K562 (cell line): ENCODE results near the gene RBM17. TPM values are rescaled to one million over a fixed set of nuclear protein-coding genes. Genes with fewer than 3 reads are reported as not detected.

Experiments used
- BMI1 ChIP-seq: fragments of 150-350 bp; IDR thresholded peaks from 2 replicates; pipeline ENCODE4 v1.6.1; 2014; ENCODE audit warnings: low read length
- CHD2 ChIP-seq: IDR thresholded peaks from 2 replicates; pipeline ENCODE4 v1.6.1; 2011; ENCODE audit warnings: low read depth, low read length
- DDX20 ChIP-seq: fragments of 450-650 bp; IDR thresholded peaks from 2 replicates; pipeline ENCODE4 v1.6.1; 2016; ENCODE audit warnings: missing genetic modification characterization, low read depth, mild to moderate bottlenecking, missing compliant biosample characterization, moderate library complexity
- ILF3 ChIP-seq: fragments of 450-650 bp; IDR thresholded peaks from 2 replicates; pipeline ENCODE4 v1.6.1; 2018; ENCODE audit warnings: antibody characterized with exemption, mild to moderate bottlenecking, moderate library complexity, borderline replicate concordance
- KDM5B ChIP-seq: fragments of 200-600 bp; sonication (generic); IDR thresholded peaks from 2 replicates; pipeline ENCODE4 v1.6.1; 2012; ENCODE audit warnings: low read depth, mild to moderate bottlenecking, moderate library complexity, low read length, control low read depth, inconsistent platforms; ENCODE audit not compliant: insufficient replicate concordance
- MAFK ChIP-seq: IDR thresholded peaks from 2 replicates; pipeline ENCODE4 v1.6.1; 2011; ENCODE audit warnings: low read length, improper control_type of control experiment
- MTA3 ChIP-seq: fragments of 450-650 bp; formaldehyde crosslinking; IDR thresholded peaks from 2 replicates; pipeline ENCODE4 v1.6.1; 2017; ENCODE audit warnings: mild to moderate bottlenecking, borderline replicate concordance
- MYNN ChIP-seq, 2 experiments: sonication (generic); formaldehyde crosslinking in 1 of 2; IDR thresholded peaks; 2 replicates each; pipeline versions ENCODE4 v1.5.0 to v1.6.1; 2016 to 2020; ENCODE audit warnings: antibody characterized with exemption in 1 of 2, missing genetic modification reagents in 1 of 2
- PCBP1 ChIP-seq: fragments of 200-400 bp; formaldehyde crosslinking; IDR thresholded peaks from 2 replicates; pipeline ENCODE4 v1.6.1; 2018; ENCODE audit warnings: mild to moderate bottlenecking, low read depth, low read length; ENCODE audit not compliant: poor library complexity, severe bottlenecking
- RBM22 ChIP-seq: fragments of 200-400 bp; formaldehyde crosslinking; IDR thresholded peaks from 2 replicates; pipeline ENCODE4 v1.6.1; 2018; ENCODE audit warnings: low read length, low read depth; ENCODE audit not compliant: poor library complexity, severe bottlenecking
- SLC30A9 ChIP-seq: fragments of 250-450 bp; sonication (Bioruptor Pico); IDR thresholded peaks from 2 replicates; pipeline ENCODE4 v1.8.0; 2022; ENCODE audit warnings: mild to moderate bottlenecking, moderate library complexity
- SMARCC2 ChIP-seq: fragments of 450-650 bp; IDR thresholded peaks from 2 replicates; pipeline ENCODE4 v1.6.1; 2017; ENCODE audit warnings: antibody characterized with exemption, moderate library complexity, mild to moderate bottlenecking, low read depth
- ZNF766 ChIP-seq: fragments of 200-800 bp; sonication (Bioruptor generic); conservative IDR thresholded peaks from 2 replicates; pipeline ENCODE4 v1.6.1; 2016; ENCODE audit warnings: missing genetic modification characterization, missing compliant biosample characterization
- polyA plus RNA-seq, 8 experiments: library from polyadenylated mRNA; depleted of rRNA in 4 of 8; stranded (reverse) in 5 of 8; unstranded in 3 of 8; fragments of >200 nt; fragmentation: Nextera tagmentation in 2 of 8; fragmentation: Illumina TruSeq in 1 of 8; extraction: Ambion mirVana in 2 of 8; extraction: Trizol in 1 of 8; gene quantifications; 2 replicates each; pipeline versions ENCODE4 v1.2.1 to v1.2.3, GENCODE V29; 2011 to 2014; ENCODE audit warnings: inconsistent platforms in 1 of 8, missing spikeins in 1 of 8
- total RNA-seq, 7 experiments: library from RNA; depleted of rRNA in 6 of 7; stranded (reverse); fragments of >200 nt in 6 of 7; fragmentation: Illumina TruSeq in 2 of 7; extraction: Trizol in 2 of 7; gene quantifications; 2 replicates each; pipeline versions ENCODE4 v1.2.1 to v1.2.3, GENCODE V29; 2011 to 2021; ENCODE audit warnings: low replicate concordance in 1 of 7
- TF ChIP-seq, protein P1 (sequence below): fragments of 250-450 bp; sonication (Bioruptor Pico); IDR thresholded peaks from 2 replicates; pipeline ENCODE4 v1.8.0; 2022; ENCODE audit warnings: moderate library complexity, mild to moderate bottlenecking, inconsistent platforms
- TF ChIP-seq, protein P2 (sequence below), 2 experiments: fragments of 250-450 bp in 1 of 2; fragments of 450-650 bp in 1 of 2; sonication (Bioruptor Pico) in 1 of 2; IDR thresholded peaks; 2 replicates each; pipeline versions ENCODE4 v1.6.1 to v1.8.0; 2016 to 2021; ENCODE audit warnings: mild to moderate bottlenecking in 2 of 2, moderate library complexity in 2 of 2, missing compliant biosample characterization in 1 of 2, missing genetic modification characterization in 1 of 2
- TF ChIP-seq, protein P3 (sequence below): sonication (generic); formaldehyde crosslinking; IDR thresholded peaks from 2 replicates; pipeline ENCODE4 v1.8.0; 2022; ENCODE audit warnings: missing genetic modification reagents, mild to moderate bottlenecking, moderate library complexity, borderline replicate concordance
- TF ChIP-seq, protein P4 (sequence below): fragments of 250-450 bp; sonication (Bioruptor Pico); IDR thresholded peaks from 2 replicates; pipeline ENCODE4 v1.5.0; 2020; ENCODE audit warnings: mild to moderate bottlenecking

Gene RBM17
- total and polyA plus RNA-seq, 9 of the 15 experiments (the other 6 are each of a cell fraction or from before 2014, with no cell fraction given): 23.6 to 217 (median 124) TPM

DNA sequence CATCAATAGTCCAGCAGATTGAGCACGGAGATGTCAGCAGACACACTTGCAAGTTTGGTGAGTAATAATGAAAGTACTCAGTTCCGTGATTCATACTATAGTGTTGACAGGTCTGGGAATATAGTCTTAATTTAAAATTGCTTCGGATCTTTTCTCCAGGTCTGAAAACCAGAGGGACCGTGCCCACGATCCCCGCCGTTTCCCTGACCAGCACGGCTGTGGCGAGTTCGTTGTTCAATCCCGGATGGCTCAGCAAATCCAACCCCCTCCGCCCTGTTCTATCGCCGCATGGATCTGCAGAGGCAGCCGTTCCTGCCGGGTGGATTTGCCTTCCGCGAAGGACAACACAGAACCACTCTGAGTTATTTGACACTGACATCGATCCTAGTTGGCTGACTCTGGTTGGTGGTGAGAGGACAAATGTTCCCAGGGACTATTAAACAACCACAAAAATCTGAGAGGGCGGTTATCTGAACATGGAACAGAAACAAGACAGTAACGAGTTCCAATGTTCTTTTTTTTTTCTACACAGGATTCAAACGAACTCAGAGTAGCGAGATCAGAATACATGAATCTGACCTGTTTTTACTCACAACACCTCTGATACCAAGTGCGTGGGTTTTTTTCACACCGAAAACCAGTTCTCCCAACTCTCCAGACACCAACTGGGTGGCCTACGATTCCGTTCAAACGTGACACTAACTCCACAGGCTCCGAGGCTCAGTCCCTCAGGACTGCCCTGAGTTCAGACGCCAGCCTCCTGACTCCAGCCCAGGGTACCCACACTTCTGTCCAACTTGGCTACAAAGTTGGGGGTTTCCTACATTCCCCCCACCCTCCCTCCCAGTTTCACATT is 52.7 kb downstream of the RBM17 start (continued):
- TF ChIP-seq ILF3 (no peak), CHD2 (no peak), MAFK (no peak), PCBP1 (no peak), MYNN (IDR thresholded peaks at IDR 0.05) (no peak), MYNN (CRISPR knock-in tag; IDR thresholded peaks at IDR 0.05) (no peak), ZNF766 (CRISPR knock-in tag) (no peak), SMARCC2 (no peak), DDX20 (tag) (no peak), KDM5B (peak; percentile 13), BMI1 (0 out of 2 replicates have a peak, but pooled peaks have one; percentile 12), MTA3 (no peak; the same call in 1 of the 2 replicates), RBM22 (no peak), SLC30A9 (CRISPR knock-in tag) (no peak)
- TF ChIP-seq, protein P1, sequence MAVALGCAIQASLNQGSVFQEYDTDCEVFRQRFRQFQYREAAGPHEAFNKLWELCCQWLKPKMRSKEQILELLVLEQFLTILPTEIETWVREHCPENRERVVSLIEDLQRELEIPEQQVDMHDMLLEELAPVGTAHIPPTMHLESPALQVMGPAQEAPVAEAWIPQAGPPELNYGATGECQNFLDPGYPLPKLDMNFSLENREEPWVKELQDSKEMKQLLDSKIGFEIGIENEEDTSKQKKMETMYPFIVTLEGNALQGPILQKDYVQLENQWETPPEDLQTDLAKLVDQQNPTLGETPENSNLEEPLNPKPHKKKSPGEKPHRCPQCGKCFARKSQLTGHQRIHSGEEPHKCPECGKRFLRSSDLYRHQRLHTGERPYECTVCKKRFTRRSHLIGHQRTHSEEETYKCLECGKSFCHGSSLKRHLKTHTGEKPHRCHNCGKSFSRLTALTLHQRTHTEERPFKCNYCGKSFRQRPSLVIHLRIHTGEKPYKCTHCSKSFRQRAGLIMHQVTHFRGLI (CRISPR knock-in tag): no peak
- TF ChIP-seq, protein P2, sequence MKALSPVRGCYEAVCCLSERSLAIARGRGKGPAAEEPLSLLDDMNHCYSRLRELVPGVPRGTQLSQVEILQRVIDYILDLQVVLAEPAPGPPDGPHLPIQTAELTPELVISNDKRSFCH (CRISPR knock-in tag; IDR thresholded peaks at IDR 0.05): no peak
- TF ChIP-seq, protein P2 (tag; IDR thresholded peaks at IDR 0.05): peak; percentile 61; the same call in 1 of the 2 replicates
- TF ChIP-seq, protein P3, sequence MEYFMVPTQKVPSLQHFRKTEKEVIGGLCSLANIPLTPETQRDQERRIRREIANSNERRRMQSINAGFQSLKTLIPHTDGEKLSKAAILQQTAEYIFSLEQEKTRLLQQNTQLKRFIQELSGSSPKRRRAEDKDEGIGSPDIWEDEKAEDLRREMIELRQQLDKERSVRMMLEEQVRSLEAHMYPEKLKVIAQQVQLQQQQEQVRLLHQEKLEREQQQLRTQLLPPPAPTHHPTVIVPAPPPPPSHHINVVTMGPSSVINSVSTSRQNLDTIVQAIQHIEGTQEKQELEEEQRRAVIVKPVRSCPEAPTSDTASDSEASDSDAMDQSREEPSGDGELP (CRISPR knock-in tag): peak; percentile 48; the same call in 1 of the 2 replicates
- TF ChIP-seq, protein P4, sequence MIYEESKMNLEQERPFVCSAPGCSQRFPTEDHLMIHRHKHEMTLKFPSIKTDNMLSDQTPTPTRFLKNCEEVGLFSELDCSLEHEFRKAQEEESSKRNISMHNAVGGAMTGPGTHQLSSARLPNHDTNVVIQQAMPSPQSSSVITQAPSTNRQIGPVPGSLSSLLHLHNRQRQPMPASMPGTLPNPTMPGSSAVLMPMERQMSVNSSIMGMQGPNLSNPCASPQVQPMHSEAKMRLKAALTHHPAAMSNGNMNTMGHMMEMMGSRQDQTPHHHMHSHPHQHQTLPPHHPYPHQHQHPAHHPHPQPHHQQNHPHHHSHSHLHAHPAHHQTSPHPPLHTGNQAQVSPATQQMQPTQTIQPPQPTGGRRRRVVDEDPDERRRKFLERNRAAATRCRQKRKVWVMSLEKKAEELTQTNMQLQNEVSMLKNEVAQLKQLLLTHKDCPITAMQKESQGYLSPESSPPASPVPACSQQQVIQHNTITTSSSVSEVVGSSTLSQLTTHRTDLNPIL (CRISPR knock-in tag): no peak
